Caco-2 (cell line): ENCODE measurements around the gene ADGRE1. TPM values are rescaled to one million over a fixed set of nuclear protein-coding genes. Genes with fewer than 3 reads are reported as not detected.

Source experiments
- BruUV-seq: library from RNA; stranded (reverse); fragments of 400-500 nt; replicated peaks from 2 replicates; lab custom pipeline; 2021; lab: Mats Ljungman, UMichigan
- CTCF ChIA-PET: fragments of 300-600 bp; sonication (Branson Sonifier 250); formaldehyde crosslinking; loops from one replicate; lab custom pipeline; 2022; ENCODE audit warnings: antibody characterized with exemption; lab: Charles Lee
- POLR2A ChIA-PET: fragments of 300-600 bp; sonication (Branson Sonifier 250); formaldehyde crosslinking; loops from one replicate; lab custom pipeline; 2022; ENCODE audit warnings: antibody characterized with exemption; lab: Charles Lee
- DNase-seq, 2 experiments: peaks; one replicate each; pipeline versions ENCODE4 v3.0.0 to v3.0.0-alpha.2; 2020 to 2022
- H3K27me3 ChIP-seq: replicated peaks from 2 replicates; pipeline ENCODE4 v1.6.0; 2011; ENCODE audit warnings: low read length; ENCODE audit not compliant: control insufficient read depth, insufficient read depth
- H3K36me3 ChIP-seq: 2 replicates; pipeline ENCODE4 v1.5.1; 2011; ENCODE audit warnings: low read length; ENCODE audit not compliant: control insufficient read depth, insufficient read depth
- H3K4me1 ChIP-seq: fragments of 250-450 bp; sonication (Bioruptor Pico); 2 replicates; pipeline ENCODE4 v1.5.1; 2020; ENCODE audit warnings: mild to moderate bottlenecking
- H3K4me3 ChIP-seq: 2 replicates; pipeline ENCODE4 v1.5.1; 2011; ENCODE audit warnings: low read depth, mild to moderate bottlenecking, control low read depth, low read length
- H3K9me3 ChIP-seq: fragments of 250-450 bp; sonication (Bioruptor Pico); 2 replicates; pipeline ENCODE4 v1.5.1; 2020; ENCODE audit warnings: mild to moderate bottlenecking, moderate library complexity
- H3K27ac Mint-ChIP-seq: one replicate; pipeline ENCODE4 v1.8.0; 2022; ENCODE audit warnings: mixed read lengths; ENCODE audit not compliant: unreplicated experiment
- H3K27me3 Mint-ChIP-seq: one replicate; pipeline ENCODE4 v1.8.0; 2022; ENCODE audit warnings: mixed read lengths; ENCODE audit not compliant: insufficient read depth, unreplicated experiment
- H3K36me3 Mint-ChIP-seq: one replicate; pipeline ENCODE4 v1.8.0; 2022; ENCODE audit warnings: mild to moderate bottlenecking, mixed read lengths; ENCODE audit not compliant: insufficient read depth, unreplicated experiment
- H3K4me1 Mint-ChIP-seq: one replicate; pipeline ENCODE4 v1.8.0; 2022; ENCODE audit warnings: low read depth, mixed read lengths; ENCODE audit not compliant: unreplicated experiment
- H3K4me3 Mint-ChIP-seq: one replicate; pipeline ENCODE4 v1.8.0; 2022; ENCODE audit warnings: mild to moderate bottlenecking, moderate library complexity, mixed read lengths; ENCODE audit not compliant: unreplicated experiment
- H3K9me3 Mint-ChIP-seq: one replicate; pipeline ENCODE4 v1.8.0; 2022; ENCODE audit warnings: mixed read lengths; ENCODE audit not compliant: unreplicated experiment
- CTCF ChIP-seq, 2 experiments: fragments of 200-600 bp in 1 of 2; IDR thresholded peaks; 1 replicate in 1 of 2; 2 replicates in 1 of 2; pipeline versions ENCODE4 v1.5.1 to v1.8.0; 2011 to 2022; ENCODE audit warnings: antibody characterized with exemption in 1 of 2, control low read depth in 1 of 2, inconsistent platforms in 1 of 2, low read depth in 1 of 2, low read length in 1 of 2, mild to moderate bottlenecking in 1 of 2, moderate library complexity in 1 of 2; ENCODE audit not compliant: insufficient read depth in 1 of 2, severe bottlenecking in 1 of 2, unreplicated experiment in 1 of 2
- intact Hi-C: fragments of 100-400 bp; cut with micrococcal nuclease; formaldehyde crosslinking; loops from one replicate; pipeline ENCODE4 v1.10.0; 2022; ENCODE audit not compliant: unreplicated experiment
- total RNA-seq: library from RNA; stranded (reverse); gene quantifications from 2 replicates; pipeline ENCODE4 v1.2.3, GENCODE V29; 2022

The ADGRE1 gene
- total RNA-seq, 1 experiment from 2014 or later = not detected

DNA sequence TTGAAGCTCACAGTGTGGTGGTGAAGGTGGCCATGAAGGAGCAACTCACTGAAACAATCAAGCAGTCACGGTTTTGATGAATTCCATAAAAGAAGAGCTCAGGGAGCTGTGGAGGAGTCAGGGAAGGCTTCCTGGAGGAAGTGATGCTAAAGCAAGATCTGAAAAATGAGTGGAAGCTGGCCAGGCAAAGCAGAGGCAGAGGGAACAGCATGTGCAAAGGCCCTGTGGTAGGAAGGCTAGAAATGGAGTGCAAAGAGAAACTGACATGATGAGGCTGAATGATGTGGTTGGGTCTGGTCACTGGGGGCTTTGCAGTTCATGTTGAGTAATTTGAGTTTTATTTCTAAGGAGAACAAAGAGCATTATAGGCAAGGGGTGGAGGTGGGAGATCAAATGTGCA lies 6.9 kb downstream of the ADGRE1 start:
- Histone ChIP-seq H3K4me3 (no peak overlapping the region), H3K4me1 (no peaks in the 10 kb centered on the region), H3K36me3 (no peaks in the 10 kb centered on the region), H3K27me3 (no peaks in the 10 kb centered on the region), H3K9me3 (no peaks in the 10 kb centered on the region)
- ChIA-PET CTCF (no interaction called here), POLR2A (no interaction called here)
- intact Hi-C loops = no loop called here
- no peak for DNase-seq
- H3K27me3 Mint-ChIP-seq = peaks cover 3% of the 10 kb centered on the region
- H3K4me3 Mint-ChIP-seq = no peak overlapping the region
- no peak for TF ChIP-seq CTCF (IDR thresholded peaks at IDR 0.05; ENCODE audit: insufficient read depth in 1 of 2, low read depth in 1 of 2, low read length in 1 of 2, severe bottlenecking in 1 of 2, unreplicated experiment in 1 of 2)
- peaks cover 24% of the 10 kb centered on the region for H3K9me3 Mint-ChIP-seq
- no peaks in the 10 kb centered on the region for H3K4me1 Mint-ChIP-seq
- no TSS peak for BruUV-seq
- no peaks in the 10 kb centered on the region for H3K36me3 Mint-ChIP-seq
- H3K27ac Mint-ChIP-seq = no peak overlapping the region

DNA sequence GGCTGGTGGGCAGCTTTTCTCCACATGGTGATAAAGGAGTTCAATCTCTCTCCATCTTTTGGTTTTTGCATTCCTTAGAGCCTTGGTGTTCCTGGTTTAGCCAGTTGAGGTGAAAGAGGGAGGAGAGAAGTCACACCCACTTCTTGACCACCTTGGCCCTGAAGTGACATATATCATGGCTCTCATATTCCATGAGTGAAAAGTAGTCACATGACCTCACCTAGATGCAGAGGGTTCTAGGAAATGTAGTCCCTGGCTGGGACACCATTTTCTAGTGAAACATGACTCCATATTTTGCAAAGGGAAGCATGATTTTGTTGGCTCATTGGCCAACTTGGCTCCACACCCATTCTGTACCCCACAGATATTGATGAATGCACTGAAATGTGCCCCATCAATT lies 16.1 kb downstream of the ADGRE1 start:
- CTCF ChIA-PET = no interaction called here
- no peak for TF ChIP-seq CTCF (IDR thresholded peaks at IDR 0.05; ENCODE audit: insufficient read depth in 1 of 2, low read depth in 1 of 2, low read length in 1 of 2, severe bottlenecking in 1 of 2, unreplicated experiment in 1 of 2)
- intact Hi-C loops = no loop called here
- no peaks in the 10 kb centered on the region for H3K4me1 ChIP-seq
- H3K4me3 ChIP-seq = no peak overlapping the region
- H3K9me3 ChIP-seq = peaks cover 8% of the 10 kb centered on the region; the same call in 1 of the 2 replicates
- no peaks in the 10 kb centered on the region for H3K36me3 Mint-ChIP-seq
- H3K27me3 ChIP-seq = no peaks in the 10 kb centered on the region
- H3K27me3 Mint-ChIP-seq = no peaks in the 10 kb centered on the region
- peaks cover 34% of the 10 kb centered on the region for H3K9me3 Mint-ChIP-seq
- BruUV-seq = no TSS peak
- DNase-seq = no peak
- no peaks in the 10 kb centered on the region for H3K4me1 Mint-ChIP-seq
- no peaks in the 10 kb centered on the region for H3K36me3 ChIP-seq
- POLR2A ChIA-PET = no interaction called here
- H3K27ac Mint-ChIP-seq = no peak overlapping the region
- no peak overlapping the region for H3K4me3 Mint-ChIP-seq

DNA sequence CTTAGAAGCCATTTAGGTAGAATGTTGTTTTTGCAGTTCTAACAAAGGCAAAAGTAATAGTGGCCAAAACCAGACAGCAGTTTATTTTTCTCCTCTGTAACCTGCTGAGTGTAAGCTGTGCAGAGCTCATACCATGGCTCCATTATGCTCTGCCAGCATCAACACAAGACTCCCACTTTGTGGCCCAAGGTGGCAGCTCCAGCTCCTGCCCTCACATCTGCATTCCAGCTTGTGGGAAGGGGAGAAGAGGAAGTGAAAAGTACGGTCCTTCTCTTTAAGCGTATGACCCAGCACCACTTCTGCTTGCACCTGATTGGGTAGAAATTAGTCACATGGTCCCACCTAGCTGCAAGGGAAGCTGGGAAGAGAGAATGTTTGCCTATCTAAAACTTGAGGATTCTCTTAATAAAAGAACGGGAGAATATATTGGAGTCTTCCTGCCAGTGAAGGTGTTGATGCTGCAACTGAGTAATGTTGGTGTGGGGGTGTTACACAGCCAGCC lies 19.2 kb downstream of the ADGRE1 start:
- ChIA-PET CTCF (no interaction called here), POLR2A (no interaction called here)
- Histone ChIP-seq H3K4me1 (no peaks in the 10 kb centered on the region), H3K4me3 (no peak overlapping the region), H3K27me3 (no peaks in the 10 kb centered on the region), H3K36me3 (no peaks in the 10 kb centered on the region), H3K9me3 (peaks cover 10% of the 10 kb centered on the region; the same call in 1 of the 2 replicates)
- Mint-ChIP-seq H3K36me3 (no peaks in the 10 kb centered on the region), H3K9me3 (peaks cover 24% of the 10 kb centered on the region), H3K27me3 (no peaks in the 10 kb centered on the region), H3K27ac (no peak overlapping the region), H3K4me3 (no peak overlapping the region), H3K4me1 (no peaks in the 10 kb centered on the region)
- BruUV-seq = no TSS peak
- no peak for DNase-seq
- TF ChIP-seq CTCF (IDR thresholded peaks at IDR 0.05; ENCODE audit: insufficient read depth in 1 of 2, low read depth in 1 of 2, low read length in 1 of 2, severe bottlenecking in 1 of 2, unreplicated experiment in 1 of 2) = no peak
- intact Hi-C loops = no loop called here
